Mucosa of rectum (tissue), 2 donors: ENCODE results near the gene ST6GAL1.
A peak's percentile ranks its signal among the peaks of the same experiment; 100 is the strongest.

ENCODE experiments used
- H3K27ac ChIP-seq, 2 donors: one replicate each; pipeline ENCODE4 v1.7.0; 2013; ENCODE audit warnings: inconsistent platforms in 2 of 2, low read depth in 2 of 2, low read length in 2 of 2
- H3K27me3 ChIP-seq, 2 donors: one replicate each; pipeline ENCODE4 v1.7.0; 2013; ENCODE audit warnings: low read length in 2 of 2; ENCODE audit not compliant: control insufficient read depth in 2 of 2, insufficient read depth in 2 of 2
- H3K36me3 ChIP-seq, 2 donors: one replicate each; pipeline ENCODE4 v1.7.0; 2013; ENCODE audit warnings: low read length in 2 of 2; ENCODE audit not compliant: control insufficient read depth in 2 of 2, insufficient read depth in 2 of 2
- H3K4me1 ChIP-seq, 2 donors: one replicate each; pipeline ENCODE4 v1.7.0; 2013; ENCODE audit warnings: low read length in 2 of 2, mild to moderate bottlenecking in 1 of 2; ENCODE audit not compliant: control insufficient read depth in 2 of 2, insufficient read depth in 2 of 2
- H3K4me3 ChIP-seq, 2 donors: one replicate each; pipeline ENCODE4 v1.7.0; 2013; ENCODE audit warnings: low read length in 2 of 2
- H3K9ac ChIP-seq, 2 donors: one replicate each; pipeline ENCODE4 v1.7.0; 2013; ENCODE audit warnings: low read length in 2 of 2, low read depth in 1 of 2, mild to moderate bottlenecking in 1 of 2
- H3K9me3 ChIP-seq, 2 donors: one replicate each; pipeline ENCODE4 v1.7.0; 2013; ENCODE audit warnings: low read length in 2 of 2; ENCODE audit not compliant: control insufficient read depth in 2 of 2
- donor health status: healthy.
- donor health status: Normal muscosa, but diverticular disease.

The ST6GAL1 gene

DNA sequence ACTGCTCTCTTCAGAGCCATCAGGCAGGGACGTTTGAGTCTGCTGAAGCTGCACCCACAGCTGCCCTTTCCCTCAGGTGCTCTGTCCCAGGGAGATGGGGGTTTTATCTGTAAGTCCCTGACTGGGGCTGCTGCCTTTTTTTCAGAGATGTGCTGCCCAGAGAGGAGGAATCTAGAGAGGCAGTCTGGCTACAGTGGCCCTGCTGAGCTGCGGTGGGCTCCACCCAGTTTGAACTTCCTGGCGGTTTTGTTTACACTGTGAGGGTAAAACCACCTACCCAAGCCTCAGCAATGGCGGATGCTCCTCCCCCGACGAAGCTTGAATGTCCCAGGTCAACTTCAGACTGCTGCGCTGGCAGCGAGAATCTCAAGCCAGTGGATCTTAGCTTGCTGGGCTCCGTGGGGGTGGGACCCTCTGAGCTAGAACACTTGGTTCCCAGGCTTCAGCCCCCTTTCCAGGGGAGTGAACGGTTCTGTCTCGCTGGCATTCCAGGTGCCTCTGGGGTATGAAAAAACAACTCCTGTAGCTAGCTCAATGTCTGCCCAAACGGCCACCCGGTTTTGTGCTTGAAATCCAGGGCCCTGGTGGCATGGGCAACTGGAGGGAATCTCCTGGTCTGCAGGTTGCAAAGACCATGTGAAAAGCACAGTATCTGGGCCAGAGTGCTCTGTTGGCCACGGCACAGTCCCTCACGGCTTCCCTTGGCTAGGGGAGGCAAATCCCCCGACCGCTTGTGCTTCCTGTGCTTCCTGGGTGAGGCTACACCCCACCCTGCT is 21.1 kb upstream of the ST6GAL1 start:
- H3K4me3 ChIP-seq = peak overlapping the region in 1 of 2 donors; percentile 44
- no peak overlapping the region for H3K9ac ChIP-seq
- H3K27ac ChIP-seq = peak overlapping the region in 1 of 2 donors; percentile 23

DNA sequence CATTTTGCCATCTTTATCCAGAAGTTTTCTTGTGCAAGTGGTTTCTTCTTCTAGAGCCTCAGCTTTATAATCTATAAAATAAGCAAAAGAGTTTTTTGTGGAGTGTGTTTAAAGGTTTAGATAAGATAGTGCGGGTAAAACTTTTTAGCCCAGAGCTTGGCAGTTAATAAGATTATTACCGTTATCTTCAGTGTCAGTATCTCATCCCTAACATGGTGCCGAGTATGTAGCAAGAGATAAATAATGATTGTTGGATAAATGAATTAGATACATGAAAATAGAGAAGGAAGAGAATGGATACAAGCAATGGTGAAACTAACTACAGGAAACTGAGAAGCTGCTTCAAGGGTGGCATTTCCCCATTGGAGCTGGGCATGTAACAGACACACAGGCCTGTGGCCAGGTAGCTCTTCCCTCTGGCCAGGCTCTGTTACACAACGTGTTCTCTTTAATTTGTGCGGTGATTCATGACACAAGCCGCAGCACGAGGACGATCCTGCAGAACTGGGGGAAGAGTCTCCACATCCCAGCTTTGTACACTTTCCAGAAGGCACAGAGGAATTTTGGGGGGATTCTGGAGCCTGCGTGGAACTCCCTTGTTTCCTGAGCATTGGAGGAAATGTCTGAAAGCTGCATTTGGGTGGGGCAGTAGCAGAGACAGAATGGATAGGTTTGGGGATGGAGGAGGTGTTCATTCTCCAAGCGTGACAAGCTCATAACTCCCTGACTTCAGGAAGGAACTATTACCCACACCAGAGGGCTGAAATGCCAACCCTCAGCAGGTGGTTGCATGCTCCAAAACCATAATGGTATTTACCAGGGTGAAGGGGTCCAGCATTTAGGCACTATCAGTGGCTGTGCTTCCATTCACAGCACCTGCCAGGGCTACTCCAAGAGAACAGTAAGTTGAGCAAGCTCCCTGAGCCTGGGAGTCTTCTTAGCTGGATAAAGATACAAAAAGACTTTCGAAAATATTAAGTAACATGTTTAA is 14.2 kb upstream of the ST6GAL1 start:
- Histone ChIP-seq H3K27ac (no peak overlapping the region), H3K4me1 (no peaks in the 10 kb centered on the region), H3K9me3 (no peaks in the 10 kb centered on the region), H3K36me3 (no peaks in the 10 kb centered on the region), H3K27me3 (no peaks in the 10 kb centered on the region), H3K9ac (no peak overlapping the region), H3K4me3 (no peak overlapping the region)

More for the DNA sequence above, 21.1 kb upstream of the ST6GAL1 start:
- no peaks in the 10 kb centered on the region for H3K27me3 ChIP-seq
- no peaks in the 10 kb centered on the region for H3K4me1 ChIP-seq
- no peaks in the 10 kb centered on the region for H3K36me3 ChIP-seq
- no peaks in the 10 kb centered on the region for H3K9me3 ChIP-seq

GRCh38 chr3:186917512-186918312 is 12.6 kb upstream of the ST6GAL1 start:
- Histone ChIP-seq H3K4me3 (no peak overlapping the region), H3K9me3 (no peaks in the 10 kb centered on the region), H3K27me3 (no peaks in the 10 kb centered on the region), H3K9ac (no peak overlapping the region), H3K4me1 (no peaks in the 10 kb centered on the region), H3K27ac (no peak overlapping the region), H3K36me3 (no peaks in the 10 kb centered on the region)

- H3K9ac ChIP-seq = no peak overlapping the region
- H3K9me3 ChIP-seq = no peaks in the 10 kb centered on the region
- no peak overlapping the region for H3K4me3 ChIP-seq
- no peaks in the 10 kb centered on the region for H3K27me3 ChIP-seq
- H3K36me3 ChIP-seq = no peaks in the 10 kb centered on the region
- H3K4me1 ChIP-seq = no peaks in the 10 kb centered on the region
- H3K27ac ChIP-seq = no peak overlapping the region
Measured at GRCh38 chr3:186920301-186920700, 10.0 kb upstream of the ST6GAL1 start.

GRCh38 chr3:186920796-186921195 is 9.5 kb upstream of the ST6GAL1 start:
- no peaks in the 10 kb centered on the region for H3K36me3 ChIP-seq
- H3K27me3 ChIP-seq = no peaks in the 10 kb centered on the region
- H3K9ac ChIP-seq = no peak overlapping the region
- H3K4me1 ChIP-seq = no peaks in the 10 kb centered on the region
- no peak overlapping the region for H3K27ac ChIP-seq
- no peak overlapping the region for H3K4me3 ChIP-seq
- H3K9me3 ChIP-seq = no peaks in the 10 kb centered on the region

DNA sequence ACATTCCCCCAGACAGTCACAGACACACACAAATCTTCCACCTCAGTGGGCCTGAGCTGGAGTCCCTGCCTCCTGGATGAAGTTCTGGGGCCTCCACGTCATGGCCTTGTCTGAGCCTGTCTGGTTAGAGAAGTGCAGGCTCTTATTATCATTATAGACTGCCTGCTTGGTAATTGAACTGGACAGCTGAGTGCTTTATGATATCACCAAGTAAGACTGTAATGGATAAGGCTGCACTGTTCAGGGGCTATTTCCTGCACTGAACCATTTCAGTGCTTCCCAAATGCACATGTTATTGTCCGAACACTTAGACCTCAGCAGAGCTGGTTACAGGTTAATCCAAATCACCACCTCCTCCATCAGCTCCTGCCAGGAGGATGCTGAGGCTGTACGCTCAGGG is 8.7 kb upstream of the ST6GAL1 start:
- H3K4me3 ChIP-seq = no peak overlapping the region
- H3K9ac ChIP-seq = no peak overlapping the region
- no peaks in the 10 kb centered on the region for H3K27me3 ChIP-seq
- H3K4me1 ChIP-seq = no peaks in the 10 kb centered on the region
- no peaks in the 10 kb centered on the region for H3K9me3 ChIP-seq
- no peak overlapping the region for H3K27ac ChIP-seq
- no peaks in the 10 kb centered on the region for H3K36me3 ChIP-seq

GRCh38 chr3:186922224-186922623 is 8.1 kb upstream of the ST6GAL1 start:
- Histone ChIP-seq H3K9ac (no peak overlapping the region), H3K9me3 (no peaks in the 10 kb centered on the region), H3K4me3 (no peak overlapping the region), H3K36me3 (no peaks in the 10 kb centered on the region), H3K4me1 (no peaks in the 10 kb centered on the region), H3K27me3 (no peaks in the 10 kb centered on the region), H3K27ac (no peak overlapping the region)

DNA sequence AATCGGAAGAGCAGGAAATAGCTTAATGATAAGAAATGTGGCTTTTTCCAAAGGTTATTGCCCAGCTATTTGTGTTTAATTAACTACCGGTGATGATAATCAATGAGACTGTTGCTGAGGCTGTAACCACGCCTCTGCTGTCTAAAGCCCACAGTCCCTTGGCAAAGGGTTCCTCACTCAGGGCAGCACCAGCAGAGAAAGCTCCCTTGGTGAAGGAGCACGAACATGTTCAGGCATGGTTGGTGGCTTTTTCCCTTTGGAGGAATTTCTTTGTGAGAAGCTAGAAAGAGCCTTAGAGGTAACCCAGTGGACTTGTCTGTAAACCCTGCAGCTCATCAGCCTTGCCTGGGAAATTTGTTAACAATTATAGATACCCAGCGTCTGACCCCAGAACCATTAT is 7.5 kb upstream of the ST6GAL1 start:
- Histone ChIP-seq H3K9ac (no peak overlapping the region), H3K9me3 (no peaks in the 10 kb centered on the region)

GRCh38 chr3:186923241-186923640 is 7.1 kb upstream of the ST6GAL1 start:
- H3K27me3 ChIP-seq = no peaks in the 10 kb centered on the region
- no peaks in the 10 kb centered on the region for H3K36me3 ChIP-seq
- no peak overlapping the region for H3K9ac ChIP-seq
- no peak overlapping the region for H3K4me3 ChIP-seq
- H3K27ac ChIP-seq = no peak overlapping the region
- no peaks in the 10 kb centered on the region for H3K9me3 ChIP-seq
- no peaks in the 10 kb centered on the region for H3K4me1 ChIP-seq

More for the DNA sequence above, 7.5 kb upstream of the ST6GAL1 start:
- Histone ChIP-seq H3K4me3 (no peak overlapping the region), H3K27me3 (no peaks in the 10 kb centered on the region), H3K36me3 (no peaks in the 10 kb centered on the region), H3K27ac (no peak overlapping the region), H3K4me1 (no peaks in the 10 kb centered on the region)
